ENCODE results near the gene PDE9A. TPM values are rescaled to one million over a fixed set of nuclear protein-coding genes. Genes with fewer than 3 reads are reported as not detected.

PDE9A gene
- total and polyA plus RNA-seq, 2 of the 4 experiments (the other 2 are of a cell fraction) = 0.89 to 0.90 TPM

DNA sequence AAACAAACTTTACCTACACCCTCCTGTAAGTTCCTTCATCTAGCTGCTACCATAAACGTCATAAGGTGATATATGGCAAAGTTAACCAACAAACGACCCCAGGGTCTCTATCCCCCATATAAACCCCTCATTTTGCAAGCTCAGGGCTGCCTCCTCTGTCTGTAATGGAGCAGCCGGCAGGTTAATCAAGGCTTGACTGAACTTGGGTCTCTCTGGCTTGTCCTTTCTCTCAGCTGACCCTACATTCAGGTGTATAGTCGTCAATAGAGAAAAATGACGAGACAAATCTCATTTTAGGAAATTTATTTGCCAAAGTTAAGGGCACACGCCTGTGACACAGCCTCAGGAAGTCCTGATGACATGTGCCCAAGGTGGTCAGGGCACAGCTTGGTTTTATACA, 158.5 kb downstream of the PDE9A start:
- TF ChIP-seq BHLHE40 (IDR thresholded peaks at IDR 0.05; ENCODE audit: low read depth, low read length) (no peak), RAD21 (IDR thresholded peaks at IDR 0.05; ENCODE audit: low read length) (no peak), RFX5 (IDR thresholded peaks at IDR 0.05; ENCODE audit: low read depth, low read length) (no peak), SMC3 (IDR thresholded peaks at IDR 0.05; ENCODE audit: low read depth, low read length) (no peak), POLR2A (IDR thresholded peaks at IDR 0.05; ENCODE audit: low read depth, low read length) (no peak), MAFK (IDR thresholded peaks at IDR 0.05; ENCODE audit: low read depth, low read length) (no peak), CEBPB (IDR thresholded peaks at IDR 0.05; ENCODE audit: low read depth, low read length) (no peak), CHD1 (IDR thresholded peaks at IDR 0.05; ENCODE audit: low read depth, low read length) (no peak), RCOR1 (IDR thresholded peaks at IDR 0.05; ENCODE audit: insufficient replicate concordance, low read length) (no peak), FOS (IDR thresholded peaks at IDR 0.05; ENCODE audit: low read depth, low read length) (no peak), MAZ (IDR thresholded peaks at IDR 0.05; ENCODE audit: borderline replicate concordance, low read depth, low read length) (no peak), NFE2L2 (IDR thresholded peaks at IDR 0.05; ENCODE audit: low read depth, low read length) (no peak), MXI1 (IDR thresholded peaks at IDR 0.05; ENCODE audit: borderline replicate concordance, low read depth, low read length) (no peak)
- TF ChIP-seq, protein P1, sequence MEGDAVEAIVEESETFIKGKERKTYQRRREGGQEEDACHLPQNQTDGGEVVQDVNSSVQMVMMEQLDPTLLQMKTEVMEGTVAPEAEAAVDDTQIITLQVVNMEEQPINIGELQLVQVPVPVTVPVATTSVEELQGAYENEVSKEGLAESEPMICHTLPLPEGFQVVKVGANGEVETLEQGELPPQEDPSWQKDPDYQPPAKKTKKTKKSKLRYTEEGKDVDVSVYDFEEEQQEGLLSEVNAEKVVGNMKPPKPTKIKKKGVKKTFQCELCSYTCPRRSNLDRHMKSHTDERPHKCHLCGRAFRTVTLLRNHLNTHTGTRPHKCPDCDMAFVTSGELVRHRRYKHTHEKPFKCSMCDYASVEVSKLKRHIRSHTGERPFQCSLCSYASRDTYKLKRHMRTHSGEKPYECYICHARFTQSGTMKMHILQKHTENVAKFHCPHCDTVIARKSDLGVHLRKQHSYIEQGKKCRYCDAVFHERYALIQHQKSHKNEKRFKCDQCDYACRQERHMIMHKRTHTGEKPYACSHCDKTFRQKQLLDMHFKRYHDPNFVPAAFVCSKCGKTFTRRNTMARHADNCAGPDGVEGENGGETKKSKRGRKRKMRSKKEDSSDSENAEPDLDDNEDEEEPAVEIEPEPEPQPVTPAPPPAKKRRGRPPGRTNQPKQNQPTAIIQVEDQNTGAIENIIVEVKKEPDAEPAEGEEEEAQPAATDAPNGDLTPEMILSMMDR (conservative IDR thresholded peaks at IDR 0.05; ENCODE audit: low read depth, low read length) = no peak
- TF ChIP-seq, protein P2, sequence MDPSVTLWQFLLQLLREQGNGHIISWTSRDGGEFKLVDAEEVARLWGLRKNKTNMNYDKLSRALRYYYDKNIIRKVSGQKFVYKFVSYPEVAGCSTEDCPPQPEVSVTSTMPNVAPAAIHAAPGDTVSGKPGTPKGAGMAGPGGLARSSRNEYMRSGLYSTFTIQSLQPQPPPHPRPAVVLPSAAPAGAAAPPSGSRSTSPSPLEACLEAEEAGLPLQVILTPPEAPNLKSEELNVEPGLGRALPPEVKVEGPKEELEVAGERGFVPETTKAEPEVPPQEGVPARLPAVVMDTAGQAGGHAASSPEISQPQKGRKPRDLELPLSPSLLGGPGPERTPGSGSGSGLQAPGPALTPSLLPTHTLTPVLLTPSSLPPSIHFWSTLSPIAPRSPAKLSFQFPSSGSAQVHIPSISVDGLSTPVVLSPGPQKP (IDR thresholded peaks at IDR 0.05; ENCODE audit: borderline replicate concordance, low read depth, low read length) = no peak
- TF ChIP-seq, protein P3, sequence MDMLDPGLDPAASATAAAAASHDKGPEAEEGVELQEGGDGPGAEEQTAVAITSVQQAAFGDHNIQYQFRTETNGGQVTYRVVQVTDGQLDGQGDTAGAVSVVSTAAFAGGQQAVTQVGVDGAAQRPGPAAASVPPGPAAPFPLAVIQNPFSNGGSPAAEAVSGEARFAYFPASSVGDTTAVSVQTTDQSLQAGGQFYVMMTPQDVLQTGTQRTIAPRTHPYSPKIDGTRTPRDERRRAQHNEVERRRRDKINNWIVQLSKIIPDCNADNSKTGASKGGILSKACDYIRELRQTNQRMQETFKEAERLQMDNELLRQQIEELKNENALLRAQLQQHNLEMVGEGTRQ (IDR thresholded peaks at IDR 0.05; ENCODE audit: low read depth, low read length) = no peak
- Histone ChIP-seq H3K56ac (ENCODE audit: extremely low read depth, insufficient read depth, low read length) (no peak overlapping the region), H3K4me2 (ENCODE audit: low read depth, low read length) (no peak overlapping the region), H3K9me3 (ENCODE audit: control insufficient read depth, insufficient read depth, low read length) (peaks cover 3% of the 10 kb centered on the region; the same call in 1 of the 2 replicates), H2BK20ac (ENCODE audit: low read depth, low read length) (no peak overlapping the region), H3K4ac (ENCODE audit: low read depth, low read length) (no peak overlapping the region), H2BK120ac (ENCODE audit: low read depth, low read length) (no peak overlapping the region), H2BK5ac (ENCODE audit: low read depth, low read length, poor library complexity, severe bottlenecking) (no peak overlapping the region), H3K9ac (ENCODE audit: low read depth, low read length) (no peak overlapping the region), H2BK15ac (ENCODE audit: low read depth, low read length) (no peak overlapping the region), H3K27ac (ENCODE audit: insufficient read depth, low read length) (no peak overlapping the region), H4K91ac (ENCODE audit: insufficient read depth, low read depth, low read length) (no peak overlapping the region), H3K23ac (ENCODE audit: low read depth, low read length) (no peak overlapping the region), H2AK5ac (ENCODE audit: low read depth, low read length) (no peak overlapping the region), H3K4me3 (ENCODE audit: insufficient read depth, low read depth, low read length) (no peak overlapping the region), H3K9me1 (ENCODE audit: insufficient read depth, low read length) (peaks cover 3% of the 10 kb centered on the region; the same call in 1 of the 2 replicates), H4K8ac (ENCODE audit: low read depth in 2 of 2, low read length in 2 of 2) (no peak overlapping the region), H4K20me1 (ENCODE audit: insufficient read depth, low read length) (no peaks in the 10 kb centered on the region), H3K27me3 (ENCODE audit: control insufficient read depth, insufficient read depth, low read length) (peaks cover 25% of the 10 kb centered on the region), H2AK9ac (replicated peaks; ENCODE audit: low read depth, low read length, poor library complexity) (no peak overlapping the region), H3K79me1 (ENCODE audit: low read depth in 1 of 2, low read length in 2 of 2) (no peaks in the 10 kb centered on the region), H4K5ac (ENCODE audit: low read depth, low read length) (no peak overlapping the region), H2AFZ (replicated peaks; ENCODE audit: low read length, poor library complexity) (no peak overlapping the region), H3K18ac (ENCODE audit: low read depth, low read length) (no peak overlapping the region), H3K36me3 (ENCODE audit: control insufficient read depth, insufficient read depth, low read length) (no peaks in the 10 kb centered on the region), H3K4me1 (ENCODE audit: control insufficient read depth, insufficient read depth, low read length) (no peaks in the 10 kb centered on the region), H3K14ac (replicated peaks; ENCODE audit: low read depth, low read length) (no peak overlapping the region)
- in situ Hi-C loops (cut with MboI; ENCODE audit: low sequenced_read_pairs) (no loop called here), intact Hi-C loops (cut with micrococcal nuclease) (loop anchor here (10.0 kb wide), 2 partner anchors 157 to 667 kb away; partner anchors contain the start of gene PDE9A), dilution Hi-C loops (cut with HindIII; ENCODE audit: low sequenced_read_pairs, unreplicated experiment) (no loop called here)
- BruUV-seq (replicated peaks) = no TSS peak
- ChIA-PET CTCF (no interaction called here), POLR2A (ENCODE audit: unreplicated experiment) (no interaction called here)
- DNase-seq (no peak), ATAC-seq (ENCODE audit: low read depth) (no peak)
- no CpG with 5 or more reads among the region's 6 CpGs for WGBS, 2 experiments (ENCODE audit: extremely low coverage in 2 of 2, insufficient read length in 1 of 2)
